ENCODE measurements around the gene UAP1L1. TPM values are rescaled to one million over a fixed set of nuclear protein-coding genes. Genes with fewer than 3 reads are reported as not detected.

Gene UAP1L1
- total RNA-seq, 4 donors from 2014 or later, result 0.51 to 13.8 (median 5.3) TPM

- Histone ChIP-seq H3K4me1 (no peaks in the 10 kb centered on the region), H3K27ac (no peak overlapping the region), H3K9me3 (no peaks in the 10 kb centered on the region), H3K27me3 (no peaks in the 10 kb centered on the region), H3K36me3 (no peaks in the 10 kb centered on the region), H3K4me3 (no peak overlapping the region)
- DNase-seq, result peak; percentile 76 to 78
- TF ChIP-seq CTCF (IDR thresholded peaks at IDR 0.05) (peak; percentile 82 to 92 (median 88)), POLR2A (IDR thresholded peaks at IDR 0.05) (no peak)
- intact Hi-C loops (cut with DNase I; ENCODE audit: low total_unique reads), result loop anchor here (5.0 kb wide), 1 partner anchor 248 kb away; no protein-coding TSS in a partner anchor
These were observed 42.4 kb upstream of the UAP1L1 start for GRCh38 chr9:137034709-137035506.

GRCh38 chr9:137035507-137035834 lies 41.8 kb upstream of the UAP1L1 start:
- Histone ChIP-seq H3K4me3 (no peak overlapping the region), H3K36me3 (no peaks in the 10 kb centered on the region)

GRCh38 chr9:137035937-137036336 lies 41.4 kb upstream of the UAP1L1 start:
- DNase-seq, result no peak
- no peaks in the 10 kb centered on the region for H3K27me3 ChIP-seq
- no peaks in the 10 kb centered on the region for H3K9me3 ChIP-seq
- no peak overlapping the region for H3K27ac ChIP-seq
- intact Hi-C loops (cut with DNase I; ENCODE audit: low total_unique reads), result no loop called here
- H3K4me3 ChIP-seq, result no peak overlapping the region
- H3K36me3 ChIP-seq, result no peaks in the 10 kb centered on the region
- H3K4me1 ChIP-seq, result no peaks in the 10 kb centered on the region
- TF ChIP-seq POLR2A (IDR thresholded peaks at IDR 0.05) (no peak), CTCF (IDR thresholded peaks at IDR 0.05) (no peak)

More at GRCh38 chr9:137035507-137035834, 41.8 kb upstream of the UAP1L1 start:
- Histone ChIP-seq H3K4me1 (no peaks in the 10 kb centered on the region), H3K9me3 (no peaks in the 10 kb centered on the region), H3K27me3 (no peaks in the 10 kb centered on the region), H3K27ac (no peak overlapping the region)
- intact Hi-C loops (cut with DNase I; ENCODE audit: low total_unique reads), result no loop called here
- no peak for DNase-seq
- TF ChIP-seq POLR2A (IDR thresholded peaks at IDR 0.05), result no peak
- no peak for TF ChIP-seq CTCF (IDR thresholded peaks at IDR 0.05)

- intact Hi-C loops (cut with DNase I; ENCODE audit: low total_unique reads), result no loop called here
- DNase-seq, result no peak
- TF ChIP-seq POLR2A (IDR thresholded peaks at IDR 0.05) (no peak), CTCF (IDR thresholded peaks at IDR 0.05) (no peak)
- no peak overlapping the region for H3K27ac ChIP-seq
- H3K27me3 ChIP-seq, result no peaks in the 10 kb centered on the region
- no peak overlapping the region for H3K4me3 ChIP-seq
- H3K4me1 ChIP-seq, result no peaks in the 10 kb centered on the region
- no peaks in the 10 kb centered on the region for H3K36me3 ChIP-seq
- no peaks in the 10 kb centered on the region for H3K9me3 ChIP-seq
These were observed 40.3 kb upstream of the UAP1L1 start for GRCh38 chr9:137037035-137037434.

GRCh38 chr9:137037483-137037882 lies 39.8 kb upstream of the UAP1L1 start:
- no peaks in the 10 kb centered on the region for H3K36me3 ChIP-seq
- H3K9me3 ChIP-seq, result no peaks in the 10 kb centered on the region
- no peak overlapping the region for H3K27ac ChIP-seq
- no peaks in the 10 kb centered on the region for H3K27me3 ChIP-seq
- no peak for DNase-seq
- intact Hi-C loops (cut with DNase I; ENCODE audit: low total_unique reads), result no loop called here
- no peak overlapping the region for H3K4me3 ChIP-seq
- no peak for TF ChIP-seq POLR2A (IDR thresholded peaks at IDR 0.05)
- no peak for TF ChIP-seq CTCF (IDR thresholded peaks at IDR 0.05)
- H3K4me1 ChIP-seq, result no peaks in the 10 kb centered on the region
